Activated naive CD4-positive, alpha-beta T cell treated with anti-CD3 and anti-CD28 coated beads, Interleukin-2, amount 50 U/mL, for 24 hours (primary cell): ENCODE results near the gene NDUFS7.

Source experiments
- H3K27ac Mint-ChIP-seq: one replicate; pipeline ENCODE4 v1.8.0; 2021; ENCODE audit warnings: mild to moderate bottlenecking, mixed read lengths
- H3K27me3 Mint-ChIP-seq: one replicate; pipeline ENCODE4 v1.8.0; 2021; ENCODE audit warnings: mixed read lengths
- H3K36me3 Mint-ChIP-seq: one replicate; pipeline ENCODE4 v1.8.0; 2021; ENCODE audit warnings: mixed read lengths
- H3K4me1 Mint-ChIP-seq: one replicate; pipeline ENCODE4 v1.8.0; 2021; ENCODE audit warnings: mixed read lengths
- H3K4me3 Mint-ChIP-seq: one replicate; pipeline ENCODE4 v1.8.0; 2021; ENCODE audit warnings: mild to moderate bottlenecking, mixed read lengths
- H3K9me3 Mint-ChIP-seq: one replicate; pipeline ENCODE4 v1.8.0; 2021; ENCODE audit warnings: mixed read lengths

The NDUFS7 gene

DNA sequence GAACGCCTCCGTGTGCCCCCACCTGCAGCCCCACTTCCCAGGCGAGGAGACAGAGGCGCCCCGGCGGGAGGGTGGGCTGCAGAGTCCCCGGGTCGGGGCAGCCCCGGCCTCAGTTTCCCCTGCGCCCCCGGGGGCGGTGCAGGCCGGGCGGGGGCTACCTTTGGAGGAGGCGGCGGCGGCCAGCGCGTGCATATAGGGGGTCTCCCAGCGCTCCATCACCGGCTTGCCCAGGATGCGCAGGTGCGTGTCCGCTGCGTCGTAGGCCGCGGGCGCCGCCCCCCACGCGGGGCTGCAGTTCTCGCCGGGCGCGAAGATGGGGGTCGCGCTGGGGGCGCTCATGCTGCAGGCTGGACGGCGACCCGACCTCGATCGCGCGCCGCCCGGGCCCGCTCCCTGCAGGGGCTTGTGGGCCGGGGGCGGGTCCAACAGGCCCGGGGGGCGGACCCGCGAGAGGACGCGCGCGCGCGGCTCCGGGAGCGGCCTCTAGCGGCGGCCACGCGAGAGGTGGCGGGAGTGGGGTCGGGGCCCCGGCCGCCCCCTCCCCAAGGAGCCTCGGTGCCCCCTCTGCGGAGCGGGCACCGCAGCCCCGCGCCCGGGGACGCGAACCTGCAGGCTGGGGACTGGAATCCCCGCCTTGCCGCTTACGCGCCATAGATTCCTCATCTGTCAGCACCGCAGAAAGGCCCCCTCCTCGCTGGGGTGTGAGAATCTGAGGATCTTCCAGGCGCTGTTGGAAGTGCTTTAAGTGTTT lies 17.6 kb downstream of the NDUFS7 start, which contains the start of gene GAMT:
Gene GAMT (minus strand): TSS at position 405 of the 751 bp plus-strand sequence. CDS start 66 bp downstream, at position 339.
- no peaks in the 10 kb centered on the region for H3K36me3 Mint-ChIP-seq
- peaks cover 12% of the 10 kb centered on the region for H3K4me1 Mint-ChIP-seq
- peak within 1 kb of the TSS; percentile 68 for H3K4me3 Mint-ChIP-seq
- H3K27ac Mint-ChIP-seq = no peak within 1 kb of the TSS
- no peaks in the 10 kb centered on the region for H3K27me3 Mint-ChIP-seq
- H3K9me3 Mint-ChIP-seq = no peaks in the 10 kb centered on the region

DNA sequence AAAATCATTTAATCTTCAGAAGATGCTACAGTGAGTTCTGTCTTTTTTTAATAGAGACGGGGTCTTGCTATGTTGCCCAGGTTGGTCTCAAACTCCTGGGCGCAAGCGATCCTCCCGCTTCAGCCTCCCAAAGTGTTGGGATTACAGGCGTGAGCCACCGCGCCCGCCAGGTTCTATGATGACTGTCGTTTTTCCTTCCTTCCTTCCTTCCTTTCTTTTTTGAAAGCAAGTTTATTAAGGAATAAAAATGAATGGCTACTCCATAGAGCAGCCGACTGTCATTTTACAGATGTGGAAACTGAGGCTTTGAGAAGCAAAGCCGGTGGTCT lies 18.1 kb downstream of the NDUFS7 start:
- peaks cover 15% of the 10 kb centered on the region for H3K4me1 Mint-ChIP-seq
- H3K36me3 Mint-ChIP-seq = no peaks in the 10 kb centered on the region
- H3K9me3 Mint-ChIP-seq = no peaks in the 10 kb centered on the region
- H3K4me3 Mint-ChIP-seq = peak overlapping the region; percentile 63
- H3K27me3 Mint-ChIP-seq = no peaks in the 10 kb centered on the region
- no peak overlapping the region for H3K27ac Mint-ChIP-seq

DNA sequence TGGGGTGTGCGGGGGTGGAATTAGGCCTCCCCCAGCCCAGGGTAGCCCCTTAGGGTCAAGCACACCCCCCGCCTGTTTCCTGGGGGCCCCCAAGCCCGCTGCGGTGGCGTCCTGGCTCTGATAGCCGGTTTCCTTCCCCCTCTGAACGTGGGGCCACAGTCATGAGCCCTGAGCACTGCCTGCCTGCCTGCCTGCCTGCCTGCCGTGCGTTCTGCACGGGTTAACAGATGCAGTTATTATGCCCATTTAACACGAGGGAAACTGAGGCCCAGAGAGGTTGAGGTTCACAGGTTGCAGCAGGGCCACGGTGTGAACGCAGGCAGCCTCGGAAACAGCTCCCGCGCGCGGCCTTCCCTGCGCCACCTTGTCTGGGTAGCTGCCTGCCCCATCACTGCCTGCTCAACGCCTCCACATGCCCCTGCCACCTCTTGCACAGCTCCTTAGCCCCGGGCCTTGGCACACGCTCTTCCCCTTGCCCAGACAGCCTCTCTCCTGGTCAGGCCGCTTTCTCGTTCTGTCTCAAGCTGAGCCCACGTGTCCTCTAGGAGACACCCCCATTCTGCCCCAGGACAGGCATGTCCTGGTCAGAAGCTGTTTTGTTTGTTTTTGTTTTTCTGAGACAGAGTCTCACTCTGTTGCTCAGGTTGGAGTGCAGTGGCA lies 18.8 kb downstream of the NDUFS7 start:
- Mint-ChIP-seq H3K9me3 (no peaks in the 10 kb centered on the region), H3K4me3 (peak overlapping the region; percentile 73), H3K27ac (peak overlapping the region; percentile 19), H3K36me3 (no peaks in the 10 kb centered on the region), H3K4me1 (peaks cover 15% of the 10 kb centered on the region), H3K27me3 (no peaks in the 10 kb centered on the region)

DNA sequence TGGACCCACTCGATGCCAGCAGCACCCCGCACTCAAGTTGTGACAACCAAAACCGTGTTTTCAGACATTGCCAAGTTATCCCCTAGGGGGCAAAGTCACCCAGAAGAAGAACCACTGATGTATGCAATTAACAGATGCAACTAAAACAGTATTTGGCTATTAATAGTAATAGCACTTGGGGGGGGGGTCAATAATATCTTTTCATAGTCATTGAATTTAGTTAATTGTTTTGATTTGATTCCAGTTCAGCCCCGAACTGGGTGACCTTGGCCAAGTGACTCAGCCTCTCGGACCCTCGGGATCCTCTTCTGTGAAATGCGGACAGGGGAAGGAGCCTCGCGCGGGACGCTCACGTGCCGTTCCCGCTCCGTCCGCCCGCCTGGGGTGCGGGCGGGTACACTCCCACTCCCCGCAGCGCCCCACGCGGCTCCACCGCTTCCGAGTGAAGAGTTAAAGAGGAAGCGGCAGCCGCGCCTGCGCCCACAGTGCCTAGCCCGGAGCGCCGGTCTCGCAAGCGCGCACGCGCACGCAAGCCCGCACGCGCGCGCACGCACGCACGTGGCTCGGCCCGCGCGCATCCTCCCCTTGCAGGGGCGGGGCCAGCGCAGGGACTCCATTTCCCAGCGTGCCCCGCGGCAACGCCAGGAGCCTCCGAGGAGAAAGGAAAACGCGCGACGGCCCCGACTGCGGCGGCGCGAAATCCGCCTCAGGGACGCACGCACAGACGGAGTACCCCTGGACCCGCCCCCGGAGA lies 23.2 kb downstream of the NDUFS7 start:
- no peaks in the 10 kb centered on the region for H3K27me3 Mint-ChIP-seq
- peak overlapping the region; percentile 72 for H3K27ac Mint-ChIP-seq
- peaks cover 43% of the 10 kb centered on the region for H3K4me1 Mint-ChIP-seq
- peaks cover 6% of the 10 kb centered on the region for H3K36me3 Mint-ChIP-seq
- peak overlapping the region; percentile 78 for H3K4me3 Mint-ChIP-seq
- H3K9me3 Mint-ChIP-seq = no peaks in the 10 kb centered on the region

DNA sequence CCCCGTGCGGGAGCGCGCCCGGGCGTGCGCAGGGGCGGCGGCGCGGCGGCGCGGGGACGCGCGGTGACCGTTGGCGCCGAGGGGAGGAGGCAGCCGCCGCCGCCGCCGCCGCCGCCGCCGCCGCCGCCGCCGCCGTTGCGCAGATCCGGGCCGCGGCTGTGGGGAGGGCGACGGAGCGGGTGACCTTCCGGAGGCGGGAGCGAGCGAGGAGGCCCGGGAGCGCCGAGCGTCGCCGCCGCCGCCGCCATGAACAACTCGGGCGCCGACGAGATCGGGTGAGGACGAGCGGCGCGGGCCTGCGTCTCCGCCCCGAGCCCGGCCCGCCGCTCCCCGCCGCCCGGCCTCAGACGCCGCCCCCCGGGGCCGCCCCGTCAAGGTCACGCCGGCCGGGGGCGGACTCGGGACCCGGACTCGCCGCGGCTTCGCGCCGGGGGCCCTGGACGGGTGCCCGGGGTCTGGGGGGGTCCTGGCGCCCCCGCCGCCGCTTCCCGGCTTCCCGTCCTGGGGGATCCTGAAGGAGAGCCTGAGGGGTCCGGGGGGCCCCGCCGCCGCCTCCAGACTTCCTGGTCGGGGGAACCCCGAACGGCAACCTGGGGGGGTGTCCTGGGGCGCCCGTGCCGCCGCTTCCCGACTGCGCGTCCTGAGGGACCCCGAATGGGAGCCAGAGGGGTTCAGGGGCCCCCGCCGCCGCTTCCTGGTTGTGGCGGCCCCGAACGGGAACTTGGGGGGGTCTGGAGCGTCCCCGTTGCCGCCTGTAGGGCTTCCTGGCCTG lies 24.0 kb downstream of the NDUFS7 start, which contains the start of gene DAZAP1:
Gene DAZAP1 (plus strand): TSS at position 59 of the 772 bp plus-strand sequence. CDS start 188 bp downstream, at position 247.
- peak within 1 kb of the TSS; percentile 97 for H3K4me3 Mint-ChIP-seq
- H3K9me3 Mint-ChIP-seq = no peaks in the 10 kb centered on the region
- H3K36me3 Mint-ChIP-seq = peaks cover 7% of the 10 kb centered on the region
- H3K4me1 Mint-ChIP-seq = peaks cover 42% of the 10 kb centered on the region
- peak within 1 kb of the TSS; percentile 72 for H3K27ac Mint-ChIP-seq
- H3K27me3 Mint-ChIP-seq = no peaks in the 10 kb centered on the region

DNA sequence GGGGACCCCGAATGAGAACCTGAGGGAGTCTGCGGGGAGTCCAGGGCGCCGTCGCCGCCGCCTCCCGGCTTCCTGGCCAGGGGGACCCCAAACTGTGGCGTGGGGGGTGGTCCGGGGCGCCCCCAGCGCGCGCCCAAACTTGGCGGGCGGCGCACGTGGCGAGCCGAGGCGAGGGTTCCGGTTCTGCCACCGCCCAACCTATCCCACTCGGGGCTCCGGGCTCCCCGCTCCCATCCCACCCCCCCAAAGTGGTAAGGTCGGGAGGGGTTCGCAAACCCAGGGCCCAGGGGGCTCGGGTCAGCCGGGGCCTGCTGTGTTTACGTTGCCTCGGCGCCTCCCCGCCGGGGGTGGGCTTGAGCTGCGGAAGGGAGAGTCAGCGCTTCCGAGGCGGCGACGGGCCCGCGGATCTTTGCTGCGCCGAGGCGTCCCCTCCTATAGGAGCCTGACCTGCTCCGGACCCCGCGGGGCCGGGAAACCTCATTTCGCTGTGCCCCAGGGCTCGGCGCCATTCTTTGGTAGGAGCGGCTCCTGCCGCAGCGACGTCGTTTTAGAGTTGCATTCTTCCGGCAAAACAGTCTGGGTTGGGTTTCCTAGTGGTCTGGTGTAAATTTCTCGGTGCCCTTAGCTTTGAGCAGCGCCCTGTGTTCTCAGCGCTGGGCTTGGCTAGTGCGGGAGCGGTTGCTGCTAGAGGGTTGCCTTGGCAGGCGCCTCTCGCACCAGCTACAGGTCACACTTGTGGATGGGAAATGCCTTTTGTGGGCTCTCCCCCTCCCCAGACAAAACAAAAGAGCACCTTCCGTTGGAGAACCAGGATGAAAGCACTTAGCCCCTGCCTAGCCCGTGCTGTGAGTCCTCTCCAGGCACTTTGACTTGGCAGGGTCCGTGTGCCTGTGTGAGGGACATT lies 24.8 kb downstream of the NDUFS7 start:
- H3K9me3 Mint-ChIP-seq = no peaks in the 10 kb centered on the region
- H3K36me3 Mint-ChIP-seq = peaks cover 7% of the 10 kb centered on the region
- H3K27ac Mint-ChIP-seq = peak overlapping the region; percentile 95
- H3K4me3 Mint-ChIP-seq = peak overlapping the region; percentile 97
- peaks cover 46% of the 10 kb centered on the region for H3K4me1 Mint-ChIP-seq
- no peaks in the 10 kb centered on the region for H3K27me3 Mint-ChIP-seq

DNA sequence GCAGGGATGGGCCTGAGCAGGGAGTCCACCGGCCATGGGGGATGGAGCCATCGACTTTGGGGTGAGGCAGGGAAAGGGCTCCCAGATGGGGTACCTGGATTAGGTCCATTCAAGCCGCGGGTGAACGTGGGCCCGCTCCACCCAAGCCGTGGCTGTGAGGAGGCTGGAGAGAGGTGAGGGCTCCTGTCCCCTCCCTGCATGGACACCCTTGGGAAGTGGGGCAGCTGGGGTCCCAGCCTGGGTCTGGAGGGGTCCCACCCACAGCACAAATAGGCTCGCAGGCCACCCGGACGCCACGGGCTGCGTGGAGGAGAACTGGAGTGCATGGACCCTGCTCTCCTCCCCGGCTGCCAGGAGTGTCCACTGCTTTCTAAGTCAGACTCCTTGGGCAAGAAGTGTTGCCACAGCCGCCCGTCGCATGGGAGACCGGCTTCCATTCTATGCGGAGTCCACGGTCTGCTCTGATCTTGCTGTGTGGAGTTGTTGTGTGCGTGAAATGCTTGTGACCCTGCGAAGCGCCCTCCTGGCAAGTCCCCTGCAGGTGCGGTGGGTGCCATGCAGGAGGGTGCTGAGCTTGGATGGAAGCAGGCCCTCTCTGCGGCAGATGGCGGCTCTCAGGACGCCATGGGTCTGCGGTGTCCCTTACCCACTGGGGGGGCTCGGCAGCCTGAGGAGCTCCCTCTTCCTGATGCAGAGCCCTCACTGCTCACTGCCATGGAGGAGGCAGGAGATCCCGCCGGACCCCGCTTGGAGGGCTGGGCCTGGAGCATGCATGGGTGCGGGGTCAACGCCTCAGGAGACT lies 25.7 kb downstream of the NDUFS7 start:
- H3K4me1 Mint-ChIP-seq = peaks cover 54% of the 10 kb centered on the region
- H3K27me3 Mint-ChIP-seq = no peaks in the 10 kb centered on the region
- peak overlapping the region; percentile 95 for H3K27ac Mint-ChIP-seq
- H3K9me3 Mint-ChIP-seq = no peaks in the 10 kb centered on the region
- peaks cover 7% of the 10 kb centered on the region for H3K36me3 Mint-ChIP-seq
- peak overlapping the region; percentile 97 for H3K4me3 Mint-ChIP-seq

DNA sequence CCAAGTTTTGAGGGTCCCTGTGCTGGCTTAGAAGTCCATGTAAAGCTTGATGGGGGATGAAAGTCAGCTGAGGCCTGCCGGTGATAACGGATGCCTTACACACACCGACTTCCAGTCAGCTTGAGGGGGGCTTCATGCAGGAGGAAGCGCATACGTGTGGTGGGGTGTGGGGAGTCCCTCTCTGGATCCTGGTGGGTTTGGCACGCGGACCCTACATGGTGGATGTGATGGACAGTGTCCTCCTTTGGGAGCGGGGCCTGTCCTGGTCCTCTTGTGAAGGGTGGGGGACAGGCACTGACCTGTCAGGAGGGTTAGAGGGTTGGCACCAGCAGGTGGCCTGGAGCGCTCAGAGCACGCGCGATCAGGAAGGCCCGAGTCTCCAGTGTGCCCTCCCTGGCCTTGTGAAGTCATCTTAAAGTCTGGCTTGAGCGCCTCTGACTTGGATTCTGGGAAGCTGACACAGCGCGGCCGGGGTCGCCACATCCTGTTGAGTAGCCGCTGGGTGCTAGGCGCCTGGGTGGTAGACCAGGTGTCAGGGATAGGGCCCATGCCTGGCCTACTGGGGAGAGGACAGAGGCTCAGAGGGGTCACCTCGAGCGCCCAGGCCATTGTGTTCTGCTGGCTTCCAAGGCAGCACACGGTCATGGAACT lies 26.6 kb downstream of the NDUFS7 start:
- H3K27me3 Mint-ChIP-seq = no peaks in the 10 kb centered on the region
- H3K36me3 Mint-ChIP-seq = peaks cover 7% of the 10 kb centered on the region
- peaks cover 60% of the 10 kb centered on the region for H3K4me1 Mint-ChIP-seq
- H3K27ac Mint-ChIP-seq = peak overlapping the region; percentile 48
- H3K9me3 Mint-ChIP-seq = no peaks in the 10 kb centered on the region
- peak overlapping the region; percentile 97 for H3K4me3 Mint-ChIP-seq

DNA sequence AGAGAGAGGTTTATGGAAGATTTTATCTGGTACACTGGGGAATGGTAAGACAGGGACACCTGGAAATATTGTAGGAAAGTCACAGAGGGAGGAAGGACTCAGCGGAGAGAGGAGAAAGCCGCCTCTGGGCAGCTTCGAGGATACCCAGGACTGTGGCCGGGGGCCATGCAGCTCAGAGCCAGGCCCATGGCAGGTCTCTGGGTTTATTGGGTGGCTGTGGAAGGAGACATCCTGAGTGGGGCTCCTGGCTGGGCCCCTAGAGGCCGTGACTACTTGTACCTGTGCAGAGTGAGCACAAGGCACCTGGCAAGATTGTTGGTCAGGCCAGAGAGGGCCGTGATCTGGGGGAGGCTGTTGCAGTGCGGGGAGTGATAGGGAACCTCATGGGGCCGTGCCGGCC lies 27.1 kb downstream of the NDUFS7 start:
- Mint-ChIP-seq H3K36me3 (peaks cover 9% of the 10 kb centered on the region), H3K4me1 (peaks cover 66% of the 10 kb centered on the region), H3K27me3 (no peaks in the 10 kb centered on the region)

DNA sequence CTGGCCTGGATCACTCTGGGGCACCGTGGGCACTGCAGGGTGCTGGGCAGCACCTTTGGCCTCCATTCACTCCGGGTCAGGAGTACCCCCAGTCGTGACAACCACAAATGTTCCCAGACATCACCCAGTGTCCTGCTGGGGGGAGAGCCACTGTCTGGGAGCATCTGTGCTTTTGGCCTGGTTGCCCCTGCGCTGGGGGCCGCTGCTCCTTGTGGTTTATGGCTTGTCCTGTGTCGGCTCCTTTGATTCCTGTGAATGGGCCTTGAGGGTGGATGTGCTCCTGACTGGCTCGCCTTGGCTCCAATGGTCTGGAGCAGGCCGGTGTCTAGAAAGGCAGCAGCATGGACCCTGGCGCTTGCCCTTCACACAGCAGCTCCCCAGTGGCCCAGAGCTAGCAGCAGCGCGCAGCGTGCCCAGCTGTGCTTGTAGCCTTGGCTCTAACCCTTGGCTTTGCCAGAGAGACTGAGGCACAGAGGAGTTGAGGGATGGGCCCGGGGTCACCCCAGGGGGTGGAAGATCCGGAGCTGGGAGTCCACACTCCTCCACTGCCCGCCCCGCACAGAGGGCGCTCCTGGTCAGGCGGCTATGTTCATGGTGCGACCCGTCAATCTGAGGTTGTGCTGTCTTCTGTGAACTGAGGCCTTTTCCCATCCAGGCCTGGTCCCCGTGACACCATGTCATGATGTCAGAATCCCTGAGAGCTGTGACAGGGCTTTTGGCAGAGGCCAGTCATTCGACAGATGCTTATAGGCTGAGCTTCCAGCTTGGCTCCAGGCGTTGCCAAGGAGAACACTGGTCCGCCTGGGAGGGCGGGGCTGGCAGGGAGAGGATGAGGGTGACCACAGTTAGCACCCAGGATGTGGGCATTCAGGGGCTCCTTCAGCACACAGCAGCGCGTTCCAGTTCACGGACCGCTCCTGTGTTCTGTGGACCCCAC lies 27.8 kb downstream of the NDUFS7 start:
- peak overlapping the region; percentile 97 for H3K4me3 Mint-ChIP-seq
- H3K27ac Mint-ChIP-seq = peak overlapping the region; percentile 77
- no peaks in the 10 kb centered on the region for H3K9me3 Mint-ChIP-seq
- peaks cover 9% of the 10 kb centered on the region for H3K36me3 Mint-ChIP-seq
- peaks cover 67% of the 10 kb centered on the region for H3K4me1 Mint-ChIP-seq
- no peaks in the 10 kb centered on the region for H3K27me3 Mint-ChIP-seq

More for the DNA sequence above, 27.1 kb downstream of the NDUFS7 start:
- Mint-ChIP-seq H3K9me3 (no peaks in the 10 kb centered on the region), H3K27ac (peak overlapping the region; percentile 48), H3K4me3 (peak overlapping the region; percentile 97)

DNA sequence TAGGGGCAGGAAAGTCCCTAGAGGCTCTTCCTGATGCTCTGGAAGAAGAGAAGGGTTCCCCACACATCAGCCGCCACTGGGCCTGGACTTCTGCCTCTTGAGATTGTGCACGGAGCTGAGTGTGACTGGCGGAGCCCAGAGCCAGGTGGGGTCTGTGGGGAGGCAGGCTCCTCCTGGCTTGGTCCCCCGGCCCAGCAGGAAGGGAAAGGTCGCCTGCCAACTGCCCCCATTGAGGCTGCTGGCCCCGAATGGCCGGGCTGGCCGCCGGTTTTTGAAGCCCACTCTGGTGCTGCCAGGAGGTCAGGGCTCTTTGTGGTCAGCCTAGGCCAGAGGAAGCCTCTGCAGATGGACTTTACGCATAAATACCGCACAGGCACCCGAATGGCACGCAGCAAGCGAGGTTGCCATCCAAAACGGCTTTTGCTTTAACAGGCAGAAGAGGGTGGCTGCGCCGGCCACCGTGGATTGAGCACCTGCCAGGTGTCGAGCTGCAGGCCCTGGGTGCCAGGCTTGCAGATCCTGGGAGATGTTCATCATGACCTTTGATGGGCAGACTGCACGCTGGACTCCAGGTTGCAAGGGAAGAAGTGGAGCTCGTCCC lies 28.7 kb downstream of the NDUFS7 start:
- H3K36me3 Mint-ChIP-seq = peaks cover 9% of the 10 kb centered on the region
- H3K4me3 Mint-ChIP-seq = no peak overlapping the region
- H3K27me3 Mint-ChIP-seq = no peaks in the 10 kb centered on the region
- peak overlapping the region; percentile 30 for H3K27ac Mint-ChIP-seq
- H3K9me3 Mint-ChIP-seq = no peaks in the 10 kb centered on the region
- H3K4me1 Mint-ChIP-seq = peaks cover 71% of the 10 kb centered on the region
